WTC11 (cell line): Measurements from ENCODE around the gene CIZ1. TPM values are rescaled to one million over a fixed set of nuclear protein-coding genes. Genes with fewer than 3 reads are reported as not detected.

Experiments
- ATAC-seq: fragments of 200-7000 bp; cut with Tn5 transposase; 2 replicates; pipeline ENCODE4 v1.10.0; 2021; ENCODE audit warnings: mild to moderate bottlenecking, moderate library complexity
- CTCF ChIA-PET: fragments of 300-600 bp; sonication (Branson Sonifier 250); formaldehyde crosslinking; loops from one replicate; lab custom pipeline; 2021; ENCODE audit warnings: antibody characterized with exemption; lab: Charles Lee
- POLR2A ChIA-PET: fragments of 350-600 bp; sonication (Branson Sonifier 250); formaldehyde crosslinking; loops from one replicate; lab custom pipeline; 2021; ENCODE audit warnings: antibody characterized with exemption; lab: Charles Lee
- DNase-seq: peaks from one replicate; pipeline ENCODE4 v3.0.0; 2021; ENCODE audit warnings: low spot score
- H3K27ac Mint-ChIP-seq: 2 replicates; pipeline ENCODE4 v1.8.0; 2021; ENCODE audit warnings: mixed read lengths
- H3K27me3 Mint-ChIP-seq: 2 replicates; pipeline ENCODE4 v1.8.0; 2021; ENCODE audit warnings: low read depth, mild to moderate bottlenecking, moderate library complexity, mixed read lengths
- H3K36me3 Mint-ChIP-seq: 2 replicates; pipeline ENCODE4 v1.8.0; 2021; ENCODE audit warnings: mixed read lengths
- H3K4me1 Mint-ChIP-seq: 2 replicates; pipeline ENCODE4 v1.8.0; 2022; ENCODE audit warnings: mixed read lengths
- H3K4me3 Mint-ChIP-seq: 2 replicates; pipeline ENCODE4 v1.8.0; 2021; ENCODE audit warnings: mild to moderate bottlenecking, moderate library complexity, mixed read lengths
- H3K9me3 Mint-ChIP-seq: 2 replicates; pipeline ENCODE4 v1.8.0; 2021; ENCODE audit warnings: mixed read lengths
- AFF4 ChIP-seq: sonication (generic); formaldehyde crosslinking; IDR thresholded peaks from 2 replicates; pipeline ENCODE4 v1.8.1; 2023; ENCODE audit warnings: mild to moderate bottlenecking, missing genetic modification reagents, borderline replicate concordance
- ATF3 ChIP-seq: sonication (generic); formaldehyde crosslinking; conservative IDR thresholded peaks from 2 replicates; pipeline ENCODE4 v1.8.1; 2022; ENCODE audit warnings: mild to moderate bottlenecking, missing genetic modification reagents
- CREB1 ChIP-seq: sonication (generic); formaldehyde crosslinking; IDR thresholded peaks from 2 replicates; pipeline ENCODE4 v1.8.0; 2023; ENCODE audit warnings: mild to moderate bottlenecking, missing genetic modification reagents
- ELF4 ChIP-seq: sonication (generic); formaldehyde crosslinking; IDR thresholded peaks from 2 replicates; pipeline ENCODE4 v1.8.1; 2022; ENCODE audit warnings: low read depth, mild to moderate bottlenecking, moderate library complexity, missing genetic modification reagents
- FOXP1 ChIP-seq: sonication (generic); formaldehyde crosslinking; IDR thresholded peaks from 2 replicates; pipeline ENCODE4 v1.8.0; 2022; ENCODE audit warnings: missing genetic modification reagents, mild to moderate bottlenecking, moderate library complexity, borderline replicate concordance
- GRHL2 ChIP-seq: fragments of 250-450 bp; sonication (Bioruptor Pico); IDR thresholded peaks from 2 replicates; pipeline ENCODE4 v1.8.0; 2022; ENCODE audit warnings: mild to moderate bottlenecking, moderate library complexity; ENCODE audit not compliant: insufficient replicate concordance, severe bottlenecking
- GTF2I ChIP-seq: fragments of 250-450 bp; sonication (Bioruptor Pico); conservative IDR thresholded peaks from 2 replicates; pipeline ENCODE4 v1.4.0; 2021; ENCODE audit warnings: mild to moderate bottlenecking
- JAZF1 ChIP-seq: fragments of 250-450 bp; sonication (Bioruptor Pico); IDR thresholded peaks from 2 replicates; pipeline ENCODE4 v1.9.0; 2021; ENCODE audit warnings: moderate library complexity, mild to moderate bottlenecking, inconsistent platforms
- MLX ChIP-seq: sonication (generic); formaldehyde crosslinking; IDR thresholded peaks from 2 replicates; pipeline ENCODE4 v1.8.1; 2023; ENCODE audit warnings: mild to moderate bottlenecking, missing genetic modification reagents, moderate library complexity
- NFE2L1 ChIP-seq: sonication (generic); formaldehyde crosslinking; IDR thresholded peaks from 2 replicates; pipeline ENCODE4 v1.8.1; 2023; ENCODE audit warnings: missing genetic modification reagents
- RELA ChIP-seq: sonication (generic); formaldehyde crosslinking; IDR thresholded peaks from 2 replicates; pipeline ENCODE4 v1.8.1; 2022; ENCODE audit warnings: missing genetic modification reagents, mild to moderate bottlenecking, borderline replicate concordance
- USF1 ChIP-seq: sonication (generic); formaldehyde crosslinking; IDR thresholded peaks from 2 replicates; pipeline ENCODE4 v1.8.0; 2022; ENCODE audit warnings: mild to moderate bottlenecking, missing genetic modification reagents
- ZNF219 ChIP-seq: sonication (generic); formaldehyde crosslinking; IDR thresholded peaks from 2 replicates; pipeline ENCODE4 v1.8.0; 2023; ENCODE audit warnings: missing genetic modification reagents, mild to moderate bottlenecking, borderline replicate concordance
- ZNF281 ChIP-seq: sonication (generic); formaldehyde crosslinking; IDR thresholded peaks from 2 replicates; pipeline ENCODE4 v1.8.0; 2023; ENCODE audit warnings: mild to moderate bottlenecking, missing genetic modification reagents
- ZNF396 ChIP-seq: fragments of 250-450 bp; sonication (Bioruptor Pico); IDR thresholded peaks from 2 replicates; pipeline ENCODE4 v1.8.0; 2021; ENCODE audit warnings: mild to moderate bottlenecking, moderate library complexity, borderline replicate concordance
- ZNF671 ChIP-seq: fragments of 250-450 bp; sonication (Bioruptor Pico); IDR thresholded peaks from 2 replicates; pipeline ENCODE4 v1.8.0; 2021; ENCODE audit warnings: mild to moderate bottlenecking
- total RNA-seq: library from RNA; stranded (reverse); gene quantifications from 3 replicates; pipeline ENCODE4 v1.2.3, GENCODE V29; 2021

CIZ1 gene
- total RNA-seq, 1 experiment from 2014 or later = 90.2 TPM

GRCh38 chr9:128175726-128176125, 15.6 kb downstream of the CIZ1 start:
- ATAC-seq = no peak
- Mint-ChIP-seq H3K27me3 (no peaks in the 10 kb centered on the region), H3K4me3 (no peak overlapping the region), H3K4me1 (no peaks in the 10 kb centered on the region), H3K36me3 (peaks cover 26% of the 10 kb centered on the region), H3K27ac (no peak overlapping the region), H3K9me3 (no peaks in the 10 kb centered on the region)
- POLR2A ChIA-PET = no interaction called here
- no peak for DNase-seq
- CTCF ChIA-PET = interaction anchor here (1.4 kb wide), 1 partner anchor 28 kb away, joined by 3 read pairs; no protein-coding TSS in a partner anchor
- TF ChIP-seq ELF4 (CRISPR knock-in tag) (no peak), NFE2L1 (CRISPR knock-in tag) (no peak)

GRCh38 chr9:128175102-128175563, 16.2 kb downstream of the CIZ1 start:
- Mint-ChIP-seq H3K4me1 (no peaks in the 10 kb centered on the region), H3K27ac (no peak overlapping the region), H3K27me3 (no peaks in the 10 kb centered on the region), H3K36me3 (peaks cover 23% of the 10 kb centered on the region), H3K4me3 (no peak overlapping the region), H3K9me3 (no peaks in the 10 kb centered on the region)
- no peak for TF ChIP-seq MLX (CRISPR knock-in tag)
- TF ChIP-seq JAZF1 = no peak
- TF ChIP-seq ZNF396 (CRISPR knock-in tag) = no peak
- TF ChIP-seq FOXP1 (CRISPR knock-in tag) = no peak
- ATAC-seq = no peak
- no peak for DNase-seq
- ChIA-PET CTCF (interaction anchor here (0.7 to 1.4 kb wide), 2 partner anchors 28 to 57 kb away, joined by 3 read pairs; no protein-coding TSS in a partner anchor), POLR2A (interaction anchor here (0.6 kb wide), 1 partner anchor 427 kb away, joined by 3 read pairs; no protein-coding TSS in a partner anchor)

GRCh38 chr9:128174062-128174461, 17.3 kb downstream of the CIZ1 start:
- TF ChIP-seq GTF2I (CRISPR knock-in tag) (no peak), ZNF281 (CRISPR knock-in tag) (no peak), JAZF1 (no peak), ZNF671 (CRISPR knock-in tag) (no peak)
- 0 out of 2 replicates have a peak overlapping the region, but pooled peaks have one; percentile 68 for H3K27ac Mint-ChIP-seq
- H3K4me3 Mint-ChIP-seq = no peak overlapping the region
- no peak for ATAC-seq
- H3K9me3 Mint-ChIP-seq = no peaks in the 10 kb centered on the region
- DNase-seq = no peak
- CTCF ChIA-PET = interaction anchor here (0.7 to 1.4 kb wide), 4 partner anchors 9 to 685 kb away, joined by 3 to 4 read pairs (median 3); no protein-coding TSS in a partner anchor
- no peaks in the 10 kb centered on the region for H3K27me3 Mint-ChIP-seq
- H3K4me1 Mint-ChIP-seq = no peaks in the 10 kb centered on the region
- POLR2A ChIA-PET = no interaction called here
- H3K36me3 Mint-ChIP-seq = peaks cover 20% of the 10 kb centered on the region

GRCh38 chr9:128169925-128170324, 21.4 kb downstream of the CIZ1 start:
- ChIA-PET CTCF (no interaction called here), POLR2A (no interaction called here)
- DNase-seq (no peak), ATAC-seq (no peak)
- H3K4me1 Mint-ChIP-seq = no peaks in the 10 kb centered on the region
- H3K27ac Mint-ChIP-seq = no peak overlapping the region
- H3K9me3 Mint-ChIP-seq = no peaks in the 10 kb centered on the region
- H3K36me3 Mint-ChIP-seq = peaks cover 24% of the 10 kb centered on the region
- H3K4me3 Mint-ChIP-seq = no peak overlapping the region
- no peaks in the 10 kb centered on the region for H3K27me3 Mint-ChIP-seq
- no peak for TF ChIP-seq GRHL2 (CRISPR knock-in tag)
- TF ChIP-seq AFF4 (CRISPR knock-in tag) = no peak
- no peak for TF ChIP-seq ZNF219
- TF ChIP-seq ELF4 (CRISPR knock-in tag) = no peak
- no peak for TF ChIP-seq RELA (CRISPR knock-in tag)
- TF ChIP-seq ZNF281 (CRISPR knock-in tag) = no peak
- no peak for TF ChIP-seq CREB1
- TF ChIP-seq USF1 (CRISPR knock-in tag) = no peak
- TF ChIP-seq ATF3 (CRISPR knock-in tag) = no peak
